ENCODE measurements around the gene CNPY1.

The CNPY1 gene

GRCh38 chr7:155576900-155577508, 30.6 kb upstream of the CNPY1 start:
- Histone ChIP-seq H3K4me3 (ENCODE audit: low read depth in 1 of 2, low read length in 2 of 2) (no peak overlapping the region), H3K27me3 (ENCODE audit: control insufficient read depth in 1 of 2, insufficient read depth in 2 of 2, low read length in 2 of 2) (no peaks in the 10 kb centered on the region), H3K4me1 (ENCODE audit: insufficient read depth, low read length) (no peaks in the 10 kb centered on the region), H3K9ac (ENCODE audit: low read length) (no peak overlapping the region), H3K27ac (ENCODE audit: low read depth, low read length) (no peak overlapping the region), H3K36me3 (ENCODE audit: insufficient read depth, low read length) (no peaks in the 10 kb centered on the region), H3K9me3 (ENCODE audit: low read length) (no peaks in the 10 kb centered on the region)

GRCh38 chr7:155576416-155576815, 30.1 kb upstream of the CNPY1 start:
- Histone ChIP-seq H3K36me3 (ENCODE audit: insufficient read depth, low read length) (no peaks in the 10 kb centered on the region), H3K9ac (ENCODE audit: low read length) (no peak overlapping the region), H3K27me3 (ENCODE audit: control insufficient read depth in 1 of 2, insufficient read depth in 2 of 2, low read length in 2 of 2) (peaks cover 0 to 6% of the 10 kb centered on the region in 2 donors), H3K27ac (ENCODE audit: low read depth, low read length) (no peak overlapping the region), H3K9me3 (ENCODE audit: low read length) (no peaks in the 10 kb centered on the region), H3K4me1 (ENCODE audit: insufficient read depth, low read length) (no peaks in the 10 kb centered on the region), H3K4me3 (ENCODE audit: low read depth in 1 of 2, low read length in 2 of 2) (no peak overlapping the region)

GRCh38 chr7:155574556-155575290, 28.4 kb upstream of the CNPY1 start:
- Histone ChIP-seq H3K9me3 (ENCODE audit: low read length) (no peaks in the 10 kb centered on the region), H3K4me3 (ENCODE audit: low read depth in 1 of 2, low read length in 2 of 2) (no peak overlapping the region), H3K4me1 (ENCODE audit: insufficient read depth, low read length) (no peaks in the 10 kb centered on the region), H3K27me3 (ENCODE audit: control insufficient read depth in 1 of 2, insufficient read depth in 2 of 2, low read length in 2 of 2) (peaks cover 0 to 7% of the 10 kb centered on the region in 2 donors), H3K27ac (ENCODE audit: low read depth, low read length) (no peak overlapping the region), H3K36me3 (ENCODE audit: insufficient read depth, low read length) (no peaks in the 10 kb centered on the region), H3K9ac (ENCODE audit: low read length) (no peak overlapping the region)

- Histone ChIP-seq H3K36me3 (ENCODE audit: insufficient read depth, low read length) (no peaks in the 10 kb centered on the region), H3K27ac (ENCODE audit: low read depth, low read length) (no peak overlapping the region), H3K4me1 (ENCODE audit: insufficient read depth, low read length) (no peaks in the 10 kb centered on the region), H3K9me3 (ENCODE audit: low read length) (no peaks in the 10 kb centered on the region), H3K27me3 (ENCODE audit: control insufficient read depth in 1 of 2, insufficient read depth in 2 of 2, low read length in 2 of 2) (peaks cover 0 to 7% of the 10 kb centered on the region in 2 donors), H3K4me3 (ENCODE audit: low read depth in 1 of 2, low read length in 2 of 2) (no peak overlapping the region), H3K9ac (ENCODE audit: low read length) (no peak overlapping the region)
These were observed 25.4 kb upstream of the CNPY1 start for GRCh38 chr7:155571581-155572345.

GRCh38 chr7:155570991-155571390, 24.6 kb upstream of the CNPY1 start:
- Histone ChIP-seq H3K4me3 (ENCODE audit: low read depth in 1 of 2, low read length in 2 of 2) (no peak overlapping the region), H3K27me3 (ENCODE audit: control insufficient read depth in 1 of 2, insufficient read depth in 2 of 2, low read length in 2 of 2) (peaks cover 0 to 7% of the 10 kb centered on the region in 2 donors), H3K9me3 (ENCODE audit: low read length) (no peaks in the 10 kb centered on the region), H3K9ac (ENCODE audit: low read length) (no peak overlapping the region), H3K36me3 (ENCODE audit: insufficient read depth, low read length) (no peaks in the 10 kb centered on the region), H3K27ac (ENCODE audit: low read depth, low read length) (no peak overlapping the region), H3K4me1 (ENCODE audit: insufficient read depth, low read length) (no peaks in the 10 kb centered on the region)

- Histone ChIP-seq H3K9me3 (ENCODE audit: low read length) (no peaks in the 10 kb centered on the region), H3K36me3 (ENCODE audit: insufficient read depth, low read length) (no peaks in the 10 kb centered on the region), H3K27me3 (ENCODE audit: control insufficient read depth in 1 of 2, insufficient read depth in 2 of 2, low read length in 2 of 2) (peaks cover 0 to 7% of the 10 kb centered on the region in 2 donors), H3K4me1 (ENCODE audit: insufficient read depth, low read length) (no peaks in the 10 kb centered on the region), H3K4me3 (ENCODE audit: low read depth in 1 of 2, low read length in 2 of 2) (no peak overlapping the region), H3K27ac (ENCODE audit: low read depth, low read length) (no peak overlapping the region), H3K9ac (ENCODE audit: low read length) (no peak overlapping the region)
These were observed 24.0 kb upstream of the CNPY1 start for GRCh38 chr7:155570171-155570958.

- no peaks in the 10 kb centered on the region for H3K36me3 ChIP-seq (ENCODE audit: insufficient read depth, low read length)
- H3K4me3 ChIP-seq (ENCODE audit: low read depth in 1 of 2, low read length in 2 of 2): no peak overlapping the region
- H3K9ac ChIP-seq (ENCODE audit: low read length): no peak overlapping the region
- H3K4me1 ChIP-seq (ENCODE audit: insufficient read depth, low read length): no peaks in the 10 kb centered on the region
- H3K9me3 ChIP-seq (ENCODE audit: low read length): no peaks in the 10 kb centered on the region
- peaks cover 0 to 7% of the 10 kb centered on the region in 2 donors for H3K27me3 ChIP-seq (ENCODE audit: control insufficient read depth in 1 of 2, insufficient read depth in 2 of 2, low read length in 2 of 2)
- H3K27ac ChIP-seq (ENCODE audit: low read depth, low read length): no peak overlapping the region
These were observed 23.3 kb upstream of the CNPY1 start for GRCh38 chr7:155569681-155570080.

- H3K27ac ChIP-seq (ENCODE audit: low read depth, low read length): no peak overlapping the region
- no peaks in the 10 kb centered on the region for H3K9me3 ChIP-seq (ENCODE audit: low read length)
- H3K27me3 ChIP-seq (ENCODE audit: control insufficient read depth in 1 of 2, insufficient read depth in 2 of 2, low read length in 2 of 2): peaks cover 0 to 7% of the 10 kb centered on the region in 2 donors
- no peaks in the 10 kb centered on the region for H3K36me3 ChIP-seq (ENCODE audit: insufficient read depth, low read length)
- H3K4me1 ChIP-seq (ENCODE audit: insufficient read depth, low read length): no peaks in the 10 kb centered on the region
- no peak overlapping the region for H3K4me3 ChIP-seq (ENCODE audit: low read depth in 1 of 2, low read length in 2 of 2)
- no peak overlapping the region for H3K9ac ChIP-seq (ENCODE audit: low read length)
These were observed 22.6 kb upstream of the CNPY1 start for GRCh38 chr7:155568842-155569494.

- Histone ChIP-seq H3K4me3 (ENCODE audit: low read depth in 1 of 2, low read length in 2 of 2) (no peak overlapping the region), H3K4me1 (ENCODE audit: insufficient read depth, low read length) (no peaks in the 10 kb centered on the region), H3K27ac (ENCODE audit: low read depth, low read length) (no peak overlapping the region)
These were observed 21.9 kb upstream of the CNPY1 start for GRCh38 chr7:155568333-155568660.

GRCh38 chr7:155567646-155568332, 21.4 kb upstream of the CNPY1 start:
- Histone ChIP-seq H3K27me3 (ENCODE audit: control insufficient read depth in 1 of 2, insufficient read depth in 2 of 2, low read length in 2 of 2) (peaks cover 0 to 7% of the 10 kb centered on the region in 2 donors), H3K4me1 (ENCODE audit: insufficient read depth, low read length) (no peaks in the 10 kb centered on the region), H3K36me3 (ENCODE audit: insufficient read depth, low read length) (no peaks in the 10 kb centered on the region), H3K9me3 (ENCODE audit: low read length) (no peaks in the 10 kb centered on the region), H3K27ac (ENCODE audit: low read depth, low read length) (no peak overlapping the region), H3K9ac (ENCODE audit: low read length) (no peak overlapping the region), H3K4me3 (ENCODE audit: low read depth in 1 of 2, low read length in 2 of 2) (no peak overlapping the region)

More at GRCh38 chr7:155568333-155568660, 21.9 kb upstream of the CNPY1 start:
- H3K9ac ChIP-seq (ENCODE audit: low read length): no peak overlapping the region
- no peaks in the 10 kb centered on the region for H3K9me3 ChIP-seq (ENCODE audit: low read length)
- no peaks in the 10 kb centered on the region for H3K36me3 ChIP-seq (ENCODE audit: insufficient read depth, low read length)
- H3K27me3 ChIP-seq (ENCODE audit: control insufficient read depth in 1 of 2, insufficient read depth in 2 of 2, low read length in 2 of 2): peaks cover 0 to 7% of the 10 kb centered on the region in 2 donors

All from muscle layer of colon (tissue), 2 donors.